ENCODE data around the gene POLH. TPM values are rescaled to one million over a fixed set of nuclear protein-coding genes. Genes with fewer than 3 reads are reported as not detected.
A peak's percentile ranks its signal among the peaks of the same experiment; 100 is the strongest.
"Not testable (repeated sequence)": the region's sequence is repeated elsewhere in the genome, so short reads cannot be mapped to it uniquely, and the experiment has no call there.

The POLH gene
- total and polyA plus RNA-seq, 4 donors = 9.5 to 18.0 (median 11.9) TPM

GRCh38 chr6:43628393-43629103, 52.6 kb downstream of the POLH start:
- H3K27me3 ChIP-seq (ENCODE audit: control insufficient read depth, insufficient read depth, low read length) = no peaks in the 10 kb centered on the region
- H3K36me3 ChIP-seq (ENCODE audit: control insufficient read depth, insufficient read depth, low read length) = peaks cover 29% of the 10 kb centered on the region
- peak overlapping the region; percentile 82 for H3K27ac ChIP-seq (ENCODE audit: low read depth, low read length)
- H3K4me1 ChIP-seq (ENCODE audit: control insufficient read depth, insufficient read depth, low read length) = peaks cover 27% of the 10 kb centered on the region
- peak overlapping the region; percentile 79 for H3K4me3 ChIP-seq (ENCODE audit: low read depth, low read length)
- DNase-seq (ENCODE audit: low read depth in 4 of 6, low spot score in 6 of 6) = peak in 2 of 6 donors; percentile 69 to 70
- no peaks in the 10 kb centered on the region for H3K9me3 ChIP-seq (ENCODE audit: control insufficient read depth, insufficient read depth, low read length)
- 15% methylated on average over 8 of the region's 25 CpGs for WGBS (ENCODE audit: insufficient coverage)

GRCh38 chr6:43629104-43629504, 53.1 kb downstream of the POLH start, which contains the start of gene GTPBP2:
Gene GTPBP2, minus strand, starts transcription at chr6:43629264. Its CDS starts 102 bp downstream, at chr6:43629162.
- DNase-seq (ENCODE audit: low read depth in 4 of 6, low spot score in 6 of 6) = peak; percentile 95 to 100 (median 98)
- WGBS (ENCODE audit: insufficient coverage) = 0% methylated on average over 43 of the region's 46 CpGs
- Histone ChIP-seq H3K4me1 (ENCODE audit: control insufficient read depth, insufficient read depth, low read length) (peaks cover 27% of the 10 kb centered on the region), H3K27ac (ENCODE audit: low read depth, low read length) (peak within 1 kb of the TSS; percentile 99), H3K4me3 (ENCODE audit: low read depth, low read length) (peak within 1 kb of the TSS; percentile 79), H3K9me3 (ENCODE audit: control insufficient read depth, insufficient read depth, low read length) (no peaks in the 10 kb centered on the region), H3K36me3 (ENCODE audit: control insufficient read depth, insufficient read depth, low read length) (peaks cover 23% of the 10 kb centered on the region), H3K27me3 (ENCODE audit: control insufficient read depth, insufficient read depth, low read length) (no peaks in the 10 kb centered on the region)

GRCh38 chr6:43629505-43630300, 53.7 kb downstream of the POLH start:
- 0% methylated on average over 29 of the region's 41 CpGs for WGBS (ENCODE audit: insufficient coverage)
- peak overlapping the region; percentile 99 for H3K27ac ChIP-seq (ENCODE audit: low read depth, low read length)
- DNase-seq (ENCODE audit: low read depth in 4 of 6, low spot score in 6 of 6) = peak; percentile 76 to 98 (median 85)
- H3K4me3 ChIP-seq (ENCODE audit: low read depth, low read length) = peak overlapping the region; percentile 79
- no peaks in the 10 kb centered on the region for H3K9me3 ChIP-seq (ENCODE audit: control insufficient read depth, insufficient read depth, low read length)
- peaks cover 17% of the 10 kb centered on the region for H3K36me3 ChIP-seq (ENCODE audit: control insufficient read depth, insufficient read depth, low read length)
- H3K4me1 ChIP-seq (ENCODE audit: control insufficient read depth, insufficient read depth, low read length) = peaks cover 27% of the 10 kb centered on the region
- no peaks in the 10 kb centered on the region for H3K27me3 ChIP-seq (ENCODE audit: control insufficient read depth, insufficient read depth, low read length)

DNA sequence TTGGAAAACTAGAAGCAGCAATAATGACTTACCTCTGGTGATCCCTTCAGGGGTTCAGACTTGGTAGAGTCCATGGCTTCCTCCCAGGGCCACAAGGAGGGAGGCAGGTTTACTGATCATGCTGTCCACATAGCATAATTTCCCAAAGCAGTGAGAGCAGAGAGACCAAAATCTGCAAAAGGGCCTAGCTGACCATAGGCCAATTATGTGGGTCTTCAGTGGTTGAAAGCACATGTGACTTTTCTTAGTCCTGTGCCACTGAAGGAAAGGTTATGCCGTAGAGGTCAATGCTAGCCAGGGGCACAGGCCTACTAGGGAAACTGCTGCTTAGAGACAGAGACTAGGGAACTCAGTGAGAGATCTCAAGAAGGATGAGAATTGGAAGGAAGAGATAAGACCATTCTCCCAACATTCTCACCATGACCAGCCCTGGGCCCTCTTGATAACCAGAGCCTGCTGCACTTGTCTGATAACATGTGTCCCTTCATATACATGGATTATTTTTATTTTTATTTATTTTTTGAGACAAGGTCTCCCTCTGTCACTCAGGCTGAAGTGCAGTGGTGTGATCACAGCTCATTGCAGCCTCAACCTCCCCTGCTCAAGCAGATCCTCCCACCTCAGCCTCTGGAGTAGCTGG, 55.1 kb downstream of the POLH start:
- Histone ChIP-seq H3K27me3 (ENCODE audit: control insufficient read depth, insufficient read depth, low read length) (no peaks in the 10 kb centered on the region), H3K4me3 (ENCODE audit: low read depth, low read length) (no peak overlapping the region), H3K9me3 (ENCODE audit: control insufficient read depth, insufficient read depth, low read length) (no peaks in the 10 kb centered on the region), H3K27ac (ENCODE audit: low read depth, low read length) (no peak overlapping the region), H3K36me3 (ENCODE audit: control insufficient read depth, insufficient read depth, low read length) (peaks cover 3% of the 10 kb centered on the region), H3K4me1 (ENCODE audit: control insufficient read depth, insufficient read depth, low read length) (peaks cover 36% of the 10 kb centered on the region)
- DNase-seq (ENCODE audit: low read depth in 4 of 6, low spot score in 6 of 6) = no peak
- WGBS (ENCODE audit: insufficient coverage) = no CpG with 5 or more reads among the region's 1 CpG

- H3K36me3 ChIP-seq (ENCODE audit: control insufficient read depth, insufficient read depth, low read length) = peaks cover 10% of the 10 kb centered on the region
- DNase-seq (ENCODE audit: low read depth in 4 of 6, low spot score in 6 of 6); H3K27me3 ChIP-seq (ENCODE audit: control insufficient read depth, insufficient read depth, low read length); H3K9me3 ChIP-seq (ENCODE audit: control insufficient read depth, insufficient read depth, low read length); H3K27ac ChIP-seq (ENCODE audit: low read depth, low read length); H3K4me3 ChIP-seq (ENCODE audit: low read depth, low read length): not testable (repeated sequence)
- H3K4me1 ChIP-seq (ENCODE audit: control insufficient read depth, insufficient read depth, low read length) = peaks cover 47% of the 10 kb centered on the region
- 94% methylated on average over 5 of the region's 7 CpGs for WGBS (ENCODE audit: insufficient coverage)
These were observed 57.0 kb downstream of the POLH start for GRCh38 chr6:43633002-43633401.

DNA sequence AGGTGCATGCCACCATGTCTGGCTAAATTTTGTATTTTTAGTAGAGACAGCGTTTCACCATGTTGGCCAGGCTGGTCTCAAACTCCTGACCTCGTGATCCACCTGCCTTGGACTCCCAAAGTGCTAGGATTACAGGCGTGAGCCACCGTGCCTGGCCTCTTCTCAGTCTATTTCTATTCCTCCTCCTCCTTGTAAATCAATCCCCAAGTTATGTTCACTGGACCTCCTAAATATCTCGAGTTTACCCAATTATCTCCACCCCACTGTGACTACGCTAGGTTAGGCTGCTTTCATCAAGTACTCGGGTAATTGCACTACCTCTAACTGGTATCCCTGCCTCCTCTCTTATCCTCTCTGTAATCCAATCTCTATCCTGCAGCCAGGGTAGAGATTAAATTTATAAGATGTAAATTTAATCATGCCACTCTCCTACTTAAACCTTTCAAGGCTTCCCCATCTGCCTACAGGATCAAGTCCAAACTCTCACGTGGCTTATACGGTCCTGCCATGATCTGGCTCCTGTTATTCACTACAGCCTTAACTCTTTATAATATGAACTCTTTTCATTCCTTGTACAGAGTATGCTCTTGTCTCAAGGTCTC, 58.8 kb downstream of the POLH start:
- Histone ChIP-seq H3K27me3 (ENCODE audit: control insufficient read depth, insufficient read depth, low read length) (no peaks in the 10 kb centered on the region), H3K9me3 (ENCODE audit: control insufficient read depth, insufficient read depth, low read length) (no peaks in the 10 kb centered on the region), H3K4me1 (ENCODE audit: control insufficient read depth, insufficient read depth, low read length) (peaks cover 40% of the 10 kb centered on the region), H3K27ac (ENCODE audit: low read depth, low read length) (peak overlapping the region; percentile 80), H3K36me3 (ENCODE audit: control insufficient read depth, insufficient read depth, low read length) (peaks cover 18% of the 10 kb centered on the region), H3K4me3 (ENCODE audit: low read depth, low read length) (no peak overlapping the region)
- WGBS (ENCODE audit: insufficient coverage) = 71% methylated on average over 7 of the region's 9 CpGs
- peak in 1 of 6 donors; percentile 67 for DNase-seq (ENCODE audit: low read depth in 4 of 6, low spot score in 6 of 6)

- Histone ChIP-seq H3K36me3 (ENCODE audit: control insufficient read depth, insufficient read depth, low read length) (peaks cover 26% of the 10 kb centered on the region), H3K4me3 (ENCODE audit: low read depth, low read length) (peak within 1 kb of the TSS; percentile 97), H3K27me3 (ENCODE audit: control insufficient read depth, insufficient read depth, low read length) (no peaks in the 10 kb centered on the region), H3K4me1 (ENCODE audit: control insufficient read depth, insufficient read depth, low read length) (peaks cover 36% of the 10 kb centered on the region), H3K27ac (ENCODE audit: low read depth, low read length) (peak within 1 kb of the TSS; percentile 80), H3K9me3 (ENCODE audit: control insufficient read depth, insufficient read depth, low read length) (no peaks in the 10 kb centered on the region)
- peak; percentile 66 to 96 (median 76) for DNase-seq (ENCODE audit: low read depth in 4 of 6, low spot score in 6 of 6)
- under 1% methylated on average over 32 of the region's 48 CpGs for WGBS (ENCODE audit: insufficient coverage)
These were observed 59.7 kb downstream of the POLH start, which contains the start of gene MAD2L1BP for GRCh38 chr6:43635387-43636307. Gene MAD2L1BP, plus strand, starts transcription at chr6:43635840. Its CDS starts 36 bp downstream, at chr6:43635876.

DNA sequence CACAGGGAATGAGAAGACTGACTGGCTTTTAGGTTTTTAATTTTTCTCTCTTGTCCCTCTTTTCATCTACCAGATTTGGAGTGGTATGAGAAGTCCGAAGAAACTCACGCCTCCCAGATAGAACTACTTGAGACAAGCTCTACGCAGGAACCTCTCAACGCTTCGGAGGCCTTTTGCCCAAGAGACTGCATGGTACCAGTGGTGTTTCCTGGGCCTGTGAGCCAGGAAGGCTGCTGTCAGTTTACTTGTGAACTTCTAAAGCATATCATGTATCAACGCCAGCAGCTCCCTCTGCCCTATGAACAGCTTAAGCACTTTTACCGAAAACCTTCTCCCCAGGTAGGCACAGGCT, 60.3 kb downstream of the POLH start:
- H3K4me3 ChIP-seq (ENCODE audit: low read depth, low read length) = peak overlapping the region; percentile 97
- DNase-seq (ENCODE audit: low read depth in 4 of 6, low spot score in 6 of 6) = no peak
- peaks cover 31% of the 10 kb centered on the region for H3K36me3 ChIP-seq (ENCODE audit: control insufficient read depth, insufficient read depth, low read length)
- H3K4me1 ChIP-seq (ENCODE audit: control insufficient read depth, insufficient read depth, low read length) = peaks cover 36% of the 10 kb centered on the region
- peak overlapping the region; percentile 80 for H3K27ac ChIP-seq (ENCODE audit: low read depth, low read length)
- 24% methylated on average over 3 of the region's 7 CpGs for WGBS (ENCODE audit: insufficient coverage)
- no peaks in the 10 kb centered on the region for H3K9me3 ChIP-seq (ENCODE audit: control insufficient read depth, insufficient read depth, low read length)
- H3K27me3 ChIP-seq (ENCODE audit: control insufficient read depth, insufficient read depth, low read length) = no peaks in the 10 kb centered on the region

Data from spinal cord (tissue), 10 donors.